Brain microvascular endothelial cell (primary cell): ENCODE measurements around the gene GPR82.

Experiments used
- DNase-seq: peaks from one replicate; pipeline ENCODE4 v3.0.0-alpha.2; 2020
- H3K27ac ChIP-seq: fragments of 250-450 bp; sonication (Bioruptor Pico); 2 replicates; pipeline ENCODE4 v1.5.1; 2020; ENCODE audit warnings: mild to moderate bottlenecking, moderate library complexity
- H3K27me3 ChIP-seq: fragments of 250-450 bp; sonication (Bioruptor Pico); replicated peaks from 2 replicates; pipeline ENCODE4 v1.5.1; 2020; ENCODE audit warnings: mild to moderate bottlenecking
- H3K36me3 ChIP-seq: fragments of 250-450 bp; sonication (Bioruptor Pico); replicated peaks from 2 replicates; pipeline ENCODE4 v1.5.1; 2020; ENCODE audit warnings: mild to moderate bottlenecking
- H3K4me3 ChIP-seq: 2 replicates; pipeline ENCODE4 v1.5.1; 2011; ENCODE audit warnings: low read depth, mild to moderate bottlenecking, control low read depth, low read length, moderate library complexity
- in situ Hi-C: cut with HindIII; loops from 2 replicates; pipeline ENCODE4 v1.10.0; 2017; ENCODE audit warnings: low sequenced_read_pairs, low pct_ligation_motif_present
- TF ChIP-seq, protein P1 (sequence below): IDR thresholded peaks from 2 replicates; pipeline ENCODE4 v1.5.1; 2011; ENCODE audit warnings: low read depth, mild to moderate bottlenecking, moderate library complexity, low read length, control low read depth, inconsistent platforms; ENCODE audit errors: missing control alignments

Gene GPR82

DNA sequence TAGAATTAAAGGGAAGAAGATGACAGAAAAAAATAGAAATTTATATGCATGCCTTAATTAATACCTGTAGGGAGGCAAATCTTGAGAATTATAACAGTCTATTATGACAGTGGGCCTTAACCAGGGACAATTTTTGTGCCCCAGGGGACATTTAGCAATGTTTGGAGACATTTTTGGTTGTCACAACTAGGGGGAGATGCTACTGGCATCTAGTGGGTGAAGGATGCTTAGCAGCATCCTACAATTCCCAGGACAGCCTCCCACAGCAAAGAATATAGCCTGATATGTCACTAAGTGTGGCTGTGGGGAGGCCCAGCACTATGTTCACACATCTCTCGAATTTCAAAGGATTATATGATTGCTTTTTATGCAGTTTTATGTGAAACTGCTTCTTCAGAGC, 10.5 kb downstream of the GPR82 start:
- H3K27ac ChIP-seq: no peak overlapping the region
- peak; percentile 22 for DNase-seq
- TF ChIP-seq, protein P1, sequence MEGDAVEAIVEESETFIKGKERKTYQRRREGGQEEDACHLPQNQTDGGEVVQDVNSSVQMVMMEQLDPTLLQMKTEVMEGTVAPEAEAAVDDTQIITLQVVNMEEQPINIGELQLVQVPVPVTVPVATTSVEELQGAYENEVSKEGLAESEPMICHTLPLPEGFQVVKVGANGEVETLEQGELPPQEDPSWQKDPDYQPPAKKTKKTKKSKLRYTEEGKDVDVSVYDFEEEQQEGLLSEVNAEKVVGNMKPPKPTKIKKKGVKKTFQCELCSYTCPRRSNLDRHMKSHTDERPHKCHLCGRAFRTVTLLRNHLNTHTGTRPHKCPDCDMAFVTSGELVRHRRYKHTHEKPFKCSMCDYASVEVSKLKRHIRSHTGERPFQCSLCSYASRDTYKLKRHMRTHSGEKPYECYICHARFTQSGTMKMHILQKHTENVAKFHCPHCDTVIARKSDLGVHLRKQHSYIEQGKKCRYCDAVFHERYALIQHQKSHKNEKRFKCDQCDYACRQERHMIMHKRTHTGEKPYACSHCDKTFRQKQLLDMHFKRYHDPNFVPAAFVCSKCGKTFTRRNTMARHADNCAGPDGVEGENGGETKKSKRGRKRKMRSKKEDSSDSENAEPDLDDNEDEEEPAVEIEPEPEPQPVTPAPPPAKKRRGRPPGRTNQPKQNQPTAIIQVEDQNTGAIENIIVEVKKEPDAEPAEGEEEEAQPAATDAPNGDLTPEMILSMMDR: peak; percentile 67
- no peaks in the 10 kb centered on the region for H3K36me3 ChIP-seq
- in situ Hi-C loops: no loop called here
- H3K4me3 ChIP-seq: no peak overlapping the region
- H3K27me3 ChIP-seq: no peaks in the 10 kb centered on the region

DNA sequence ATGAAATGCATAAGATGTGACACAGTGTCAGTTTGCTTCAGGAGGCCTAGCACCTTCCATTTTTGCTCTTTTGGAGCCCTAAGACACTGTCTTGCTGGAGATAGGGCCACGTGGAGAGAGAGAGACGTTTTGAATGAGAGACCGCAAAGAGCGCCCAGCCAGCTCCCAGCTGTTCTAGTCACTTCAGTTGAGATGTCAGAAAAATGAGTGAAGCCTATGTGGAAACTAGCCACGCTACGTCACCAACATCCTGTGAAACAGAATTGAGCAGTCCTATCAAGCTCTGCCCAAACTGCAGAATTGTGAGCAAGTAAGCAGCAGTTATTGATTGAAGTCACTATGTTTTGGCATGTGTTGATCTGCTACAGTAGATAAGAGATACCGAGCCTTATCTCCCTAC, 13.1 kb downstream of the GPR82 start:
- Histone ChIP-seq H3K4me3 (no peak overlapping the region), H3K27ac (no peak overlapping the region), H3K36me3 (no peaks in the 10 kb centered on the region), H3K27me3 (no peaks in the 10 kb centered on the region)
- TF ChIP-seq, protein P1: no peak
- in situ Hi-C loops: no loop called here
- no peak for DNase-seq

DNA sequence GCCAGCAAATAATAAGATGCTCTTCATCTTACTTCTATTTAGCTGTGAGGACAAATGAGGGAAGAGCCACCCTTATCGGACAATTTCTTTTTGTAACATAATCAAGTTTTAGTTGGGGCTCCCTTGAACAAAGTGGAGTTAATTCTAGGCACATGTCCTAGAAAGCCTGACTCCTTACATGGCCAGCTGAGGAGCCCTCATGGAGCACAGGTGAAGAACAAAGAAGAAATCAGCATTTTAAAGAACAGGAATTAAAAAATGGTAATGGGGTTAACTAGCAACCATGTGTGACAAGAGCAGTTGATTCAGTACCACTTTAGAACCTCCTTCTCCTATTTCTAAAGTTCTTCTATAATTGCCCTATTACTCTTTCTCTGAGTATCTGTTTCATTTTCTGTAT, 15.9 kb downstream of the GPR82 start:
- no peak overlapping the region for H3K27ac ChIP-seq
- in situ Hi-C loops: no loop called here
- TF ChIP-seq, protein P1: no peak
- H3K27me3 ChIP-seq: no peaks in the 10 kb centered on the region
- H3K4me3 ChIP-seq: no peak overlapping the region
- DNase-seq: no peak
- no peaks in the 10 kb centered on the region for H3K36me3 ChIP-seq

DNA sequence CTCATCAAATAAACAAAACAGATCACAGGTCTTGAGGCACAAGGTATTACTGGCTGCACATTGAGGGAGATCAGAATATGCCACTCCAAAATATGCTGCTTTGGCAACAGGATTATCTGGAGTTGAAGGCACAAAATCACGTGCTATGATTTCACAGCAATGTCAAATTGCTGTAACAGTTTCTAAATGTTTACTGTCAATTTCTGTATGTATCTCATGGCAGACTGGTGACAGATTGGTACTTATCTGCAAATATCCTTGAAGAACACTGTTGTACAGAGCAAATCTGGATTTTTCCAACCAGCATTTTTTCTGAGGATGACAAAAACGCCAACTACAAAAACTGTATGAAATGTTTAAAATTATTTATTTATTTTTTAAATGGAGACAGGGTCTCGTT, 26.7 kb downstream of the GPR82 start:
- no peaks in the 10 kb centered on the region for H3K27me3 ChIP-seq
- no peak overlapping the region for H3K27ac ChIP-seq
- H3K4me3 ChIP-seq: no peak overlapping the region
- in situ Hi-C loops: no loop called here
- H3K36me3 ChIP-seq: no peaks in the 10 kb centered on the region
- TF ChIP-seq, protein P1: no peak
- DNase-seq: no peak

DNA sequence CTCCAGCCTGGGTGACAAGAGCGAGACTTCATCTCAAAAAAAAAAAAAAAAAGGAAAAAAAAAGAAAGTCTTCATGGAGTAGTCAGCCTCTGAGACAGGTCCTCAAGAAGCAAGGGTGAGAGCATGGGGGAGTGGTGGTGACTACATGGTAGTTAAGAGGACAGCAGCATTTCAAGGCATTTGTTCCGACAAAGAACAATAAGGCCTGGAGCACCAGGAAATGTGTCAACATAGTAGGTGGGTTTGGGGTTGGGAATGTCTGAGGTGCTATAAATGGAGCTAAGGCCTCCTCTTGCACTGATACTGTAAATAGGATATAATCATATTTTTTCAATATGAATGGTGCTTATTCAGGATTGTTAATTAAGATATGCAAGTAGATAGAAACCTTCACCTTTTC, 34.4 kb downstream of the GPR82 start:
- in situ Hi-C loops: no loop called here
- no peak for DNase-seq
- TF ChIP-seq, protein P1: no peak
- Histone ChIP-seq H3K36me3 (no peaks in the 10 kb centered on the region), H3K27me3 (no peaks in the 10 kb centered on the region), H3K4me3 (no peak overlapping the region), H3K27ac (no peak overlapping the region)

DNA sequence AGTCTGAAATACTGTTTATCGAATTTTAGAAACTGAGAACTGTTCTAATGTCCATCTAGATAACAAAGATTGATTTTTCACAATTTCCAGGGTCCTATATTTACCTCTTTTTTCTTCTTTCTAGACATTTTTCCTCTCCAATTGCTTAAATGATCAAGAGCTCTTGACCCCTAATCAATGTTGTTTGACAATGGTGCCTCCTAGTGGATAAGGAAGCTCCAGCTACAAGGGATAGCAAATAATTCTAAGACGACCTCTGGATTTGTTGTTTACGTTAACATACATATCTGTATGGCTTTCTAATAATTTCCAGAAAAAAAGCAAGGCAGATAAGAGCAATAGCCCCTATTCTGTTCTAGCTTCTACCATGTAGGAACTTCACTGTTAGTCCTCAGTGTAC, 35.8 kb downstream of the GPR82 start:
- H3K27ac ChIP-seq: no peak overlapping the region
- TF ChIP-seq, protein P1: peak; percentile 45
- in situ Hi-C loops: no loop called here
- peak; percentile 6 for DNase-seq
- H3K27me3 ChIP-seq: no peaks in the 10 kb centered on the region
- no peaks in the 10 kb centered on the region for H3K36me3 ChIP-seq
- no peak overlapping the region for H3K4me3 ChIP-seq
